ENCODE data around the gene RNF214. TPM values are rescaled to one million over a fixed set of nuclear protein-coding genes. Genes with fewer than 3 reads are reported as not detected.

RNF214 gene
- total and polyA plus RNA-seq, 10 of the 15 experiments (the other 5 are each of a cell fraction or from before 2014, with no cell fraction given): 4.8 to 16.8 (median 10.5) TPM

GRCh38 chr11:117299351-117300282, 67.1 kb downstream of the RNF214 start:
- no peak overlapping the region for H3K9ac ChIP-seq (ENCODE audit: control insufficient read depth, insufficient read depth, low read length)
- H2AFZ ChIP-seq (ENCODE audit: control insufficient read depth, low read depth, low read length): no peak overlapping the region
- no peaks in the 10 kb centered on the region for H4K20me1 ChIP-seq (ENCODE audit: control insufficient read depth, insufficient read depth)
- in situ Hi-C loops (cut with MboI) (no loop called here), intact Hi-C loops (cut with micrococcal nuclease; ENCODE audit: unreplicated experiment) (no loop called here)
- no peak overlapping the region for H3K27ac ChIP-seq (ENCODE audit: control insufficient read depth, insufficient read depth)
- H3K4me1 ChIP-seq (ENCODE audit: control insufficient read depth, insufficient read depth, low read length): no peaks in the 10 kb centered on the region
- ChIA-PET RAD21 (ENCODE audit: unreplicated experiment) (no interaction called here), SMC1A (ENCODE audit: uncharacterized antibody, unreplicated experiment) (no interaction called here), CTCF (no interaction called here), POLR2A (no interaction called here)
- H3K9me3 ChIP-seq (replicated peaks; ENCODE audit: control insufficient read depth, insufficient read depth, low read length): no peaks in the 10 kb centered on the region
- no TSS peak for BruUV-seq (replicated peaks)
- H3K4me3 ChIP-seq: no peak overlapping the region
- TF ChIP-seq NFYB (IDR thresholded peaks at IDR 0.05; ENCODE audit: insufficient read depth, low read depth, low read length): no peak
- TF ChIP-seq EED (IDR thresholded peaks at IDR 0.05; ENCODE audit: low read depth): no peak
- no peak for TF ChIP-seq MYC (IDR thresholded peaks at IDR 0.05; ENCODE audit: insufficient read depth, insufficient read length, insufficient replicate concordance, low read length, severe bottlenecking)
- TF ChIP-seq E2F4 (IDR thresholded peaks at IDR 0.05; ENCODE audit: low read depth, low read length): no peak
- TF ChIP-seq, protein P1, sequence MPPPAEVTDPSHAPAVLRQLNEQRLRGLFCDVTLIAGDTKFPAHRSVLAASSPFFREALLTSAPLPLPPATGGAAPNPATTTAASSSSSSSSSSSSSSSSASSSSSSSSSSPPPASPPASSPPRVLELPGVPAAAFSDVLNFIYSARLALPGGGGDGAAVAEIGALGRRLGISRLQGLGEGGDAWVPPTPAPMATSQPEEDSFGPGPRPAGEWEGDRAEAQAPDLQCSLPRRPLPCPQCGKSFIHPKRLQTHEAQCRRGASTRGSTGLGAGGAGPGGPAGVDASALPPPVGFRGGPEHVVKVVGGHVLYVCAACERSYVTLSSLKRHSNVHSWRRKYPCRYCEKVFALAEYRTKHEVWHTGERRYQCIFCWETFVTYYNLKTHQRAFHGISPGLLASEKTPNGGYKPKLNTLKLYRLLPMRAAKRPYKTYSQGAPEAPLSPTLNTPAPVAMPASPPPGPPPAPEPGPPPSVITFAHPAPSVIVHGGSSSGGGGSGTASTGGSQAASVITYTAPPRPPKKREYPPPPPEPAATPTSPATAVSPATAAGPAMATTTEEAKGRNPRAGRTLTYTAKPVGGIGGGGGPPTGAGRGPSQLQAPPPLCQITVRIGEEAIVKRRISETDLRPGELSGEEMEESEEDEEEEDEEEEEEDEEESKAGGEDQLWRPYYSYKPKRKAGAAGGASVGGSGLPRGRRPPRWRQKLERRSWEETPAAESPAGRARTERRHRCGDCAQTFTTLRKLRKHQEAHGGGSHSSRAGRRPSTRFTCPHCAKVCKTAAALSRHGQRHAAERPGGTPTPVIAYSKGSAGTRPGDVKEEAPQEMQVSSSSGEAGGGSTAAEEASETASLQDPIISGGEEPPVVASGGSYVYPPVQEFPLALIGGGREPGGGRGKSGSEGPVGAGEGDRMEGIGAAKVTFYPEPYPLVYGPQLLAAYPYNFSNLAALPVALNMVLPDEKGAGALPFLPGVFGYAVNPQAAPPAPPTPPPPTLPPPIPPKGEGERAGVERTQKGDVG (CRISPR knock-in tag; IDR thresholded peaks at IDR 0.05): no peak
- TF ChIP-seq YBX1 (IDR thresholded peaks at IDR 0.05): no peak
- DNase-seq (ENCODE audit: low read depth, low spot score) (no peak), ATAC-seq (peak; percentile 40), FAIRE-seq (no peak)
- H3K27me3 ChIP-seq (replicated peaks in 1 of 2; ENCODE audit: control insufficient read depth in 2 of 2, insufficient read depth in 2 of 2, low read length in 1 of 2): no peaks in the 10 kb centered on the region
- H3K79me2 ChIP-seq (ENCODE audit: control insufficient read depth, insufficient read depth, low read length): no peaks in the 10 kb centered on the region
- H3K4me2 ChIP-seq (ENCODE audit: control insufficient read depth, insufficient read depth): no peak overlapping the region
- H3K36me3 ChIP-seq (ENCODE audit: control insufficient read depth in 2 of 2, insufficient read depth in 2 of 2, low read length in 1 of 2): no peaks in the 10 kb centered on the region
- 48% methylated on average over 7 of the region's 12 CpGs for WGBS (ENCODE audit: insufficient coverage, insufficient replicate concordance, low lambda C conversion rate, missing lambda C conversion rate)
